Fibroblast of lung (primary cell): ENCODE results near the gene MYEOV. TPM values are rescaled to one million over a fixed set of nuclear protein-coding genes. Genes with fewer than 3 reads are reported as not detected.

ENCODE experiments used
- DNase-seq, 2 donors: peaks; one replicate each; pipeline versions ENCODE4 v3.0.0 to v3.0.0-alpha.2; 2010; ENCODE audit warnings: low read depth in 2 of 2
- H2AFZ ChIP-seq: 2 replicates; pipeline ENCODE4 v1.5.1; 2012; ENCODE audit warnings: low read length, control low read depth, inconsistent platforms
- H3K27ac ChIP-seq: 2 replicates; pipeline ENCODE4 v1.5.1; 2011; ENCODE audit warnings: low read length, control low read depth; ENCODE audit not compliant: insufficient read depth
- H3K27me3 ChIP-seq: 2 replicates; pipeline ENCODE4 v1.5.1; 2011; ENCODE audit warnings: mild to moderate bottlenecking, low read length; ENCODE audit not compliant: control insufficient read depth, insufficient read depth
- H3K36me3 ChIP-seq: 2 replicates; pipeline ENCODE4 v1.5.1; 2011; ENCODE audit warnings: low read length; ENCODE audit not compliant: control insufficient read depth, insufficient read depth
- H3K4me1 ChIP-seq: 2 replicates; pipeline ENCODE4 v1.5.1; 2011; ENCODE audit warnings: low read length; ENCODE audit not compliant: control insufficient read depth, insufficient read depth; ENCODE audit errors: extremely low read depth
- H3K4me2 ChIP-seq: 2 replicates; pipeline ENCODE4 v1.5.1; 2011; ENCODE audit warnings: low read length, control low read depth; ENCODE audit not compliant: insufficient read depth; ENCODE audit errors: extremely low read depth
- H3K4me3 ChIP-seq, 4 experiments: fragments of 200-600 bp in 1 of 4; sonication (generic) in 1 of 4; replicated peaks in 1 of 4; 2 replicates each; pipeline ENCODE4 v1.5.1; 2011 to 2016; ENCODE audit warnings: low read length in 4 of 4, low read depth in 3 of 4, mild to moderate bottlenecking in 3 of 4, control low read depth in 2 of 4, inconsistent platforms in 1 of 4, mixed read lengths in 1 of 4; ENCODE audit not compliant: insufficient read depth in 1 of 4; ENCODE audit errors: control extremely low read depth in 1 of 4
- H3K79me2 ChIP-seq: 2 replicates; pipeline ENCODE4 v1.5.1; 2012; ENCODE audit warnings: mild to moderate bottlenecking, low read length, inconsistent platforms; ENCODE audit not compliant: control insufficient read depth, insufficient read depth
- H3K9ac ChIP-seq: 2 replicates; pipeline ENCODE4 v1.5.1; 2011; ENCODE audit warnings: mild to moderate bottlenecking, low read length, control low read depth; ENCODE audit not compliant: insufficient read depth
- H3K9me3 ChIP-seq: 2 replicates; pipeline ENCODE4 v1.5.1; 2012; ENCODE audit warnings: low read depth, low read length; ENCODE audit not compliant: control insufficient read depth, insufficient read depth
- H4K20me1 ChIP-seq: 2 replicates; pipeline ENCODE4 v1.5.1; 2011; ENCODE audit warnings: low read length; ENCODE audit not compliant: control insufficient read depth, insufficient read depth; ENCODE audit errors: extremely low read depth
- EZH2 ChIP-seq: IDR thresholded peaks from 2 replicates; pipeline ENCODE4 v1.5.1; 2012; ENCODE audit warnings: low read length, control low read depth, mild to moderate bottlenecking; ENCODE audit errors: missing control alignments
- polyA plus RNA-seq, 2 donors: library from polyadenylated mRNA; depleted of rRNA in 1 of 2; stranded (reverse) in 1 of 2; unstranded in 1 of 2; fragments of >200 nt; gene quantifications; 2 replicates each; pipeline ENCODE4 v1.2.1, GENCODE V29; 2011 to 2012; ENCODE audit warnings: missing spikeins in 1 of 2
- total RNA-seq: library from RNA; depleted of rRNA; stranded (reverse); fragments of >200 nt; gene quantifications from 2 replicates; pipeline ENCODE4 v1.2.1, GENCODE V29; 2014
- TF ChIP-seq, protein P1 (sequence below), 2 donors: IDR thresholded peaks in 1 of 2; conservative IDR thresholded peaks in 1 of 2; 1 replicate in 1 of 2; 2 replicates in 1 of 2; pipeline ENCODE4 v1.5.1; 2011 to 2012; ENCODE audit warnings: low read length in 2 of 2, control low read depth in 1 of 2, inconsistent platforms in 1 of 2, low read depth in 1 of 2, mild to moderate bottlenecking in 1 of 2

The MYEOV gene
- total and polyA plus RNA-seq, 2 donors (not counting 1 experiment from before 2014, with no cell fraction given), result 1.2 to 7.3 TPM

DNA sequence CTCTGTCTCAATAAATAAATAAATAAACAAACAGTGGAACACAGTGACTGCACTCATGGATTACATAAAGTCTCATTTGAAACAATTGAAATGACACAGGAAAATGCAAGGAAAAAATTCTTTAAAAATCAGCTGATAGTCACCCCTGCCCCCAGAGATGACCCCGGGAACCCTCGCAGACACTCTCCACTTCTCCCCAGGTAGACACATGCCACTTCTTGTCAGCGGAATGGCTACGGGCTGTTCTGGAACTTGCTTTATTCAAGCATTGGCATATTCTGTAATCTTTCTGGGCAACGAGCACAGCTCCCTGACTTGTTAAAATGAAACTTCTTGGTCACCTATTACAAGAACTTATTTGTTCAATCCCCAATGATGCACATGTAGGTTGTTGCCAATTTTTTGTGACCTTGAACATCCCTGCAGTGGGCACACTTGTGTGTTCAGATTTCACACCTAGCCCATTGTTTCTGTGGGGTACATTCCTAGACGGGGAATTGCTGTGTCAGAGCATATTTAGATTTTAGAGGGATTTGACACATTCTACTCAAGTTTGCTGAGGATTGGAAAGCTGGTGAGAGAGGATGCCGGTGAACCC, 32.8 kb downstream of the MYEOV start:
- no peak for DNase-seq
- H3K9ac ChIP-seq, result no peak overlapping the region
- H3K79me2 ChIP-seq, result peaks cover 31% of the 10 kb centered on the region
- H2AFZ ChIP-seq, result no peak overlapping the region
- H3K4me3 ChIP-seq, result no peak overlapping the region
- H3K9me3 ChIP-seq, result no peaks in the 10 kb centered on the region
- H3K36me3 ChIP-seq, result no peaks in the 10 kb centered on the region
- H3K27me3 ChIP-seq, result no peaks in the 10 kb centered on the region
- no peak overlapping the region for H3K27ac ChIP-seq
- H3K4me2 ChIP-seq, result no peak overlapping the region
- H4K20me1 ChIP-seq, result no peaks in the 10 kb centered on the region
- peaks cover 7% of the 10 kb centered on the region for H3K4me1 ChIP-seq
- TF ChIP-seq, protein P1, sequence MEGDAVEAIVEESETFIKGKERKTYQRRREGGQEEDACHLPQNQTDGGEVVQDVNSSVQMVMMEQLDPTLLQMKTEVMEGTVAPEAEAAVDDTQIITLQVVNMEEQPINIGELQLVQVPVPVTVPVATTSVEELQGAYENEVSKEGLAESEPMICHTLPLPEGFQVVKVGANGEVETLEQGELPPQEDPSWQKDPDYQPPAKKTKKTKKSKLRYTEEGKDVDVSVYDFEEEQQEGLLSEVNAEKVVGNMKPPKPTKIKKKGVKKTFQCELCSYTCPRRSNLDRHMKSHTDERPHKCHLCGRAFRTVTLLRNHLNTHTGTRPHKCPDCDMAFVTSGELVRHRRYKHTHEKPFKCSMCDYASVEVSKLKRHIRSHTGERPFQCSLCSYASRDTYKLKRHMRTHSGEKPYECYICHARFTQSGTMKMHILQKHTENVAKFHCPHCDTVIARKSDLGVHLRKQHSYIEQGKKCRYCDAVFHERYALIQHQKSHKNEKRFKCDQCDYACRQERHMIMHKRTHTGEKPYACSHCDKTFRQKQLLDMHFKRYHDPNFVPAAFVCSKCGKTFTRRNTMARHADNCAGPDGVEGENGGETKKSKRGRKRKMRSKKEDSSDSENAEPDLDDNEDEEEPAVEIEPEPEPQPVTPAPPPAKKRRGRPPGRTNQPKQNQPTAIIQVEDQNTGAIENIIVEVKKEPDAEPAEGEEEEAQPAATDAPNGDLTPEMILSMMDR (conservative IDR thresholded peaks at IDR 0.05 in 1 of 2, IDR thresholded peaks at IDR 0.05 in 1 of 2; ENCODE audit: low read depth in 1 of 2, low read length in 2 of 2), result no peak
- TF ChIP-seq EZH2, result no peak

DNA sequence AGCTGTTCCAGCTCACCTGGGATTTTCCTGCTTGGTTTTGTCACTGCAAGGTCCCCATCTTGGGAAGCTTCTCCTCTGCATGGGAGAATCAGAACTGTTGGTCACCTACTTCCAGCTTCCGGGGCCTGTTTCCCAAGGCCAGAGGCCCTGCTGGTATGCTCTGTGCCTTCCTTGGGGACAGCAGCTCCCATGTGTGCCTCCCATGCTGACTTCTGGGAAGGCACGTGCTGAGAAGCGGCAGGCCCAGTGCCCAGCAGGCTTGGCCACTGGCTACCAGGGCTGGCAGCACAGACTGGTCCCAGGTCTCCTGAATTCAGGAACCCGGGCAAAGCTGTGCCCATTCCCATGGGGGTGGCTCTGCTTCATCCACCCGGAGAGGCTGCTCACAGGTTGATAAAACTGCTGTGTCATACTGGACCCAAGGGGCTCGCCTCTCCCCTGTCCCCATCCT, 33.8 kb downstream of the MYEOV start:
- no peak overlapping the region for H3K9ac ChIP-seq
- H3K4me1 ChIP-seq, result peaks cover under 1% of the 10 kb centered on the region

DNA sequence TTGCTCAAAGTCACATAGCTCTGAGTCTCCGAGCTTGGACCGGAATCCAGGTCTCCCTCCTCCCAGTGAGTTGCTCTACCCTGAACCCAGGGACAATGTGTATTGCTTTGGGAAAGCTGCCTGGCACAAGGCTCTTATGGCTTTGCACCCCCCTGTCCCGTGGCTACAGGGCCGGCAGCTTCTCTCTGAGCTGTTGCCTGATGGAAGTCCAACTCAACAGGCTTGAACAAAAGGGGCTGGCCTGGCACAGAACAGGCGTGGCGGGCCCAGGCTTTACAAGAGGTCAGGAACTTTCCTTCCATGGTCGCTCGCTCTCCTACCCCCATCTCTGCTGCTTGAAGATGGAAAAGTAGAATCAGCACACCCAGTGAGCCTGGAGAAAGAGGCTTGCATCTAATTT, 34.3 kb downstream of the MYEOV start:
- H3K4me3 ChIP-seq, result no peak overlapping the region
- H3K79me2 ChIP-seq, result peaks cover 19% of the 10 kb centered on the region
- no peak overlapping the region for H3K4me2 ChIP-seq
- H4K20me1 ChIP-seq, result no peaks in the 10 kb centered on the region
- H3K9ac ChIP-seq, result no peak overlapping the region
- H3K27me3 ChIP-seq, result no peaks in the 10 kb centered on the region
- no peak for DNase-seq
- H3K4me1 ChIP-seq, result no peaks in the 10 kb centered on the region
- no peak for TF ChIP-seq EZH2
- TF ChIP-seq, protein P1 (conservative IDR thresholded peaks at IDR 0.05 in 1 of 2, IDR thresholded peaks at IDR 0.05 in 1 of 2; ENCODE audit: low read depth in 1 of 2, low read length in 2 of 2), result no peak
- no peaks in the 10 kb centered on the region for H3K9me3 ChIP-seq
- no peaks in the 10 kb centered on the region for H3K36me3 ChIP-seq
- H2AFZ ChIP-seq, result no peak overlapping the region
- no peak overlapping the region for H3K27ac ChIP-seq

More for the DNA sequence above, 33.8 kb downstream of the MYEOV start:
- H3K79me2 ChIP-seq, result peaks cover 24% of the 10 kb centered on the region
- TF ChIP-seq, protein P1 (conservative IDR thresholded peaks at IDR 0.05 in 1 of 2, IDR thresholded peaks at IDR 0.05 in 1 of 2; ENCODE audit: low read depth in 1 of 2, low read length in 2 of 2), result no peak
- no peak for TF ChIP-seq EZH2
- H4K20me1 ChIP-seq, result no peaks in the 10 kb centered on the region
- no peak overlapping the region for H3K27ac ChIP-seq
- H3K27me3 ChIP-seq, result no peaks in the 10 kb centered on the region
- H3K9me3 ChIP-seq, result no peaks in the 10 kb centered on the region
- H2AFZ ChIP-seq, result no peak overlapping the region
- H3K4me3 ChIP-seq, result no peak overlapping the region
- H3K4me2 ChIP-seq, result no peak overlapping the region
- no peak for DNase-seq
- no peaks in the 10 kb centered on the region for H3K36me3 ChIP-seq
